SK-N-SH (cell line): ENCODE measurements around the gene EPB41L4A. TPM values are rescaled to one million over a fixed set of nuclear protein-coding genes. Genes with fewer than 3 reads are reported as not detected.

ENCODE experiments used
- CTCF ChIA-PET: fragments of 300-600, 350-600 bp; formaldehyde crosslinking; extraction: SDS; loops from one replicate; lab custom pipeline; 2021; lab: Yijun Ruan, JAX
- POLR2A ChIA-PET: fragments of 350-600 bp; sonication (Branson Sonifier 250); formaldehyde crosslinking; extraction: SDS; loops from one replicate; lab custom pipeline; 2020; ENCODE audit warnings: antibody characterized with exemption, inconsistent platforms; lab: Yijun Ruan, JAX
- DNase-seq: peaks from one replicate; pipeline ENCODE4 v3.0.0; 2012
- H2AFZ ChIP-seq: fragments of 200-600 bp; sonication (generic); 2 replicates; pipeline ENCODE4 v1.8.1; 2016; ENCODE audit warnings: antibody characterized with exemption, mild to moderate bottlenecking, low read depth
- H3F3A ChIP-seq: fragments of 200-600 bp; sonication (generic); replicated peaks from 2 replicates; pipeline ENCODE3; 2016; ENCODE audit warnings: antibody characterized with exemption, mild to moderate bottlenecking; ENCODE audit not compliant: insufficient read depth
- H3K27ac ChIP-seq, 2 experiments: fragments of 200-500 bp in 1 of 2; fragments of 200-600 bp in 1 of 2; sonication (Bioruptor generic) in 1 of 2; sonication (generic), shearing (Covaris generic) in 1 of 2; 2 replicates each; pipeline versions ENCODE4 v1.5.1 to v1.6.1; 2014 to 2016; ENCODE audit warnings: low read depth in 2 of 2, inconsistent platforms in 1 of 2, low read length in 1 of 2, mild to moderate bottlenecking in 1 of 2, mixed read lengths in 1 of 2
- H3K27me3 ChIP-seq: fragments of 200-600 bp; sonication (generic), shearing (Covaris generic); 2 replicates; pipeline ENCODE4 v1.6.1; 2016; ENCODE audit warnings: mixed run types; ENCODE audit not compliant: insufficient read depth
- H3K36me3 ChIP-seq, 2 experiments: fragments of 200-500 bp in 1 of 2; fragments of 200-600 bp in 1 of 2; sonication (Bioruptor generic) in 1 of 2; sonication (generic) in 1 of 2; replicated peaks in 1 of 2; 2 replicates each; pipeline versions ENCODE3 to v1.5.1; 2014 to 2016; ENCODE audit warnings: low read length in 1 of 2, mild to moderate bottlenecking in 1 of 2; ENCODE audit not compliant: insufficient read depth in 2 of 2, control insufficient read depth in 1 of 2
- H3K4me1 ChIP-seq, 2 experiments: fragments of 200-500 bp in 1 of 2; fragments of 200-600 bp in 1 of 2; sonication (Bioruptor generic) in 1 of 2; sonication (generic), shearing (Covaris generic) in 1 of 2; 2 replicates each; pipeline versions ENCODE4 v1.5.1 to v1.6.1; 2014 to 2016; ENCODE audit warnings: low read depth in 1 of 2, low read length in 1 of 2, mixed run types in 1 of 2; ENCODE audit not compliant: insufficient read depth in 2 of 2, control insufficient read depth in 1 of 2
- H3K4me2 ChIP-seq: fragments of 200-600 bp; sonication (generic), shearing (Covaris generic); 2 replicates; pipeline ENCODE4 v1.6.1; 2017; ENCODE audit warnings: mixed run types
- H3K4me3 ChIP-seq, 2 experiments: fragments of 200-500 bp in 1 of 2; fragments of 200-600 bp in 1 of 2; sonication (Bioruptor generic) in 1 of 2; sonication (generic), shearing (Covaris generic) in 1 of 2; 2 replicates each; pipeline versions ENCODE4 v1.5.1 to v1.8.1; 2014 to 2016; ENCODE audit warnings: low read depth in 2 of 2, inconsistent platforms in 1 of 2, low read length in 1 of 2, mild to moderate bottlenecking in 1 of 2, mixed read lengths in 1 of 2, moderate library complexity in 1 of 2
- H3K79me2 ChIP-seq: fragments of 200-600 bp; sonication (generic); 2 replicates; pipeline ENCODE4 v1.8.1; 2017; ENCODE audit warnings: mild to moderate bottlenecking; ENCODE audit not compliant: insufficient read depth
- H3K9ac ChIP-seq: fragments of 200-600 bp; sonication (generic); 2 replicates; pipeline ENCODE4 v1.6.1; 2017; ENCODE audit warnings: mixed run types
- H3K9me2 ChIP-seq: fragments of 200-600 bp; sonication (generic); 2 replicates; pipeline ENCODE4 v1.6.1; 2017; ENCODE audit warnings: mixed run types
- H3K9me3 ChIP-seq: fragments of 200-600 bp; sonication (generic); 2 replicates; pipeline ENCODE4 v1.6.1; 2017; ENCODE audit warnings: mixed run types, mild to moderate bottlenecking, moderate library complexity
- H4K20me1 ChIP-seq: fragments of 200-600 bp; sonication (generic); 2 replicates; pipeline ENCODE4 v1.6.1; 2017; ENCODE audit warnings: mild to moderate bottlenecking, mixed run types; ENCODE audit not compliant: insufficient read depth
- FOXM1 ChIP-seq: IDR thresholded peaks from 2 replicates; pipeline ENCODE4 v1.4.0; 2012; ENCODE audit warnings: low read depth, mild to moderate bottlenecking
- TAF1 ChIP-seq: IDR thresholded peaks from 2 replicates; pipeline ENCODE4 v1.6.1; 2012; ENCODE audit warnings: low read depth, mild to moderate bottlenecking, low read length, moderate library complexity, borderline replicate concordance
- TCF12 ChIP-seq: IDR thresholded peaks from 2 replicates; pipeline ENCODE4 v1.4.0; 2012
- TEAD4 ChIP-seq: IDR thresholded peaks from 2 replicates; pipeline ENCODE4 v1.4.0; 2012; ENCODE audit warnings: mild to moderate bottlenecking, borderline replicate concordance; ENCODE audit not compliant: insufficient read depth
- WGBS: methylation state at CpG from one replicate; pipeline ENCODE4 v1.1.6; 2017; ENCODE audit warnings: low lambda C conversion rate; 5-methylcytosine and 5-hydroxymethylcytosine counted together
- polyA plus RNA-seq, 3 experiments: library from polyadenylated mRNA; depleted of rRNA; stranded (reverse); fragments of >200 nt; gene quantifications; 2 replicates each; pipeline ENCODE4 v1.2.3, GENCODE V29; 2012
- small RNA-seq, 7 experiments: library from RNA; depleted of rRNA; stranded (forward); fragments of <200 nt; gene quantifications; one replicate each; pipeline ENCODE3, GENCODE V24; 2012

Gene EPB41L4A
- polyA plus RNA-seq, 1 of the 3 experiments (the other 2 are of a cell fraction): 0.07 TPM

- Histone ChIP-seq H3K4me1 (peaks cover 0 to 3% of the 10 kb centered on the region in 2 experiments; a peak in 2 of 4 replicates), H3K27ac (no peak overlapping the region), H3K4me2 (no peak overlapping the region), H3K9me2 (no peaks in the 10 kb centered on the region), H2AFZ (no peak overlapping the region), H3K9ac (no peak overlapping the region), H3K27me3 (no peaks in the 10 kb centered on the region), H3K79me2 (no peaks in the 10 kb centered on the region), H4K20me1 (no peaks in the 10 kb centered on the region), H3F3A (no peaks in the 10 kb centered on the region), H3K4me3 (no peak overlapping the region), H3K36me3 (no peaks in the 10 kb centered on the region), H3K9me3 (no peaks in the 10 kb centered on the region)
- ChIA-PET POLR2A (no interaction called here), CTCF (no interaction called here)
- no peak for DNase-seq
- WGBS: 85% methylated on average over 2 of the region's 2 CpGs
- TF ChIP-seq TAF1 (no peak), TCF12 (no peak), TEAD4 (no peak), FOXM1 (no peak)
Observed at GRCh38 chr5:112113565-112113964, 305.5 kb downstream of the EPB41L4A start.

Small RNA genes lying within 50 kb of the gene (small RNA-seq; reads per million reads assigned to genes)
- gene AC010265.1 (0 reads per million in 7 experiments), gene HMGB3P16 (0 reads per million in 7 experiments), gene SNORA13 (6.7 to 57.8 (median 9.0) reads per million in 7 experiments)
